Measurements from ENCODE around the gene HCLS1.
"Not testable (repeated sequence)": the region's sequence is repeated elsewhere in the genome, so short reads cannot be mapped to it uniquely, and the experiment has no call there.

HCLS1 gene

GRCh38 chr3:121595765-121596406 lies 64.8 kb downstream of the HCLS1 start:
- no peak for TF ChIP-seq CTCF (IDR thresholded peaks at IDR 0.05; ENCODE audit: extremely low read depth, missing control alignments)
- no peak for DNase-seq (ENCODE audit: low spot score)

GRCh38 chr3:121594850-121595249 lies 65.9 kb downstream of the HCLS1 start:
- TF ChIP-seq CTCF (IDR thresholded peaks at IDR 0.05; ENCODE audit: extremely low read depth, missing control alignments), result no peak
- no peak for DNase-seq (ENCODE audit: low spot score)

DNA sequence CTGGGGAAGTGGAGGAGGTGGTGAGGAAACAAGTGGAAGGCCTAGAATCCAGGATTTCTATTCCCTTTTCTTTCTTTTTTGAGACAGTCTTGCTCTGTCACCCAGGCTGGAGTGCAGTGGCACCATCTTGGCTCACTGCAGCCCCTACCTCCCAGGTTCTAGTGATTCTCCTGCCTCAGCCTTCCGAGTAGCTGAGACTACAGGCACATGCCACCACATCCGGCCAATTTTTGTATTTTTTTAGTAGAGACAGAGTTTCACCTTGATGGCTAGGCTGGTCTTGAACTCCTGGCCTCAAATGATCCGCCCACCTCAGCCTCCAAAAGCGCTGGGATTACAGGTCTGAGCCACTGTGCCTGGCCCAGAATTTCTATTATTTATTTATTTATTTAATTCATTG lies 66.9 kb downstream of the HCLS1 start:
- DNase-seq (ENCODE audit: low spot score), result not testable (repeated sequence)

- no peak for TF ChIP-seq CTCF (IDR thresholded peaks at IDR 0.05; ENCODE audit: extremely low read depth, missing control alignments)
- DNase-seq (ENCODE audit: low spot score), result no peak
Measured at GRCh38 chr3:121592856-121593702, 67.6 kb downstream of the HCLS1 start, which contains the start of gene FBXO40. Gene FBXO40, plus strand, starts transcription at chr3:121593379. Its CDS starts 27,197 bp downstream, at chr3:121620576.

- no peak for TF ChIP-seq CTCF (IDR thresholded peaks at IDR 0.05; ENCODE audit: extremely low read depth, missing control alignments)
- no peak for DNase-seq (ENCODE audit: low spot score)
Measured at GRCh38 chr3:121584418-121584817, 76.3 kb downstream of the HCLS1 start.

- TF ChIP-seq CTCF (IDR thresholded peaks at IDR 0.05; ENCODE audit: extremely low read depth, missing control alignments), result no peak
- no peak for DNase-seq (ENCODE audit: low spot score)
Measured at GRCh38 chr3:121581691-121582090, 79.0 kb downstream of the HCLS1 start.
